Measurements from ENCODE around the gene C1orf21. TPM values are rescaled to one million over a fixed set of nuclear protein-coding genes. Genes with fewer than 3 reads are reported as not detected.
"Not testable (repeated sequence)": the region's sequence is repeated elsewhere in the genome, so short reads cannot be mapped to it uniquely, and the experiment has no call there.

Gene C1orf21, protein sequence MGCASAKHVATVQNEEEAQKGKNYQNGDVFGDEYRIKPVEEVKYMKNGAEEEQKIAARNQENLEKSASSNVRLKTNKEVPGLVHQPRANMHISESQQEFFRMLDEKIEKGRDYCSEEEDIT
- 1.7 TPM for polyA plus RNA-seq

- Mint-ChIP-seq H3K36me3 (no peaks in the 10 kb centered on the region), H3K4me1 (peaks cover 7 to 18% (median 13%) of the 10 kb centered on the region in 3 donors), H3K27ac (peak within 1 kb of the TSS in 1 of 3 donors; percentile 43), H3K4me3 (peak within 1 kb of the TSS; percentile 81 to 90 (median 86)), H3K27me3 (peaks cover 49% of the 10 kb centered on the region), H3K9me3 (peaks cover 0 to 1% (median 0%) of the 10 kb centered on the region in 3 donors)
Observed at GRCh38 chr1:184386312-184387068, at the start of gene C1orf21. C1orf21 (plus strand) TSS chr1:184387029; CDS start chr1:184477510, 90,481 bp downstream.

- not testable (repeated sequence) for H3K9me3 Mint-ChIP-seq, H3K27me3 Mint-ChIP-seq, H3K4me1 Mint-ChIP-seq, H3K4me3 Mint-ChIP-seq, H3K27ac Mint-ChIP-seq, H3K36me3 Mint-ChIP-seq
Observed at GRCh38 chr1:184337865-184338264, 49.0 kb upstream of the C1orf21 start.

DNA sequence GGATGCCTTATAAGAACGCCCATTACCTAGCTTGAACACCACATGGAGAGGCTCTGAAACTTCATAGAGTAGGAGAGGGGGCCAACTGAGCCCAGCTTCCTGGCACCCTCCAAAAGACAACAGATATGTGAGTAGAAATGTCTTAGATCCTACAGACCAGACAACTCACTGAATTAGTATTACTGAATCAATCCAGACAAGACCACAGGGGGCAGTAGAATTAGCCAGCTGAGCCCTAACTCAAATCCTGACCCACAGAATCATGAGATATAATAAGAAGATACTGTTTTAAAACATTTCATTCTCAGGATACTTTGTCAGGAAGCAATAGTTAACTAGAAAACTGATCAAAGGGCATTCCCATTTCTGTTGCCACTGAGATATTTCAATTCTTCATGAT lies 45.8 kb upstream of the C1orf21 start:
- peaks cover 2 to 11% (median 5%) of the 10 kb centered on the region in 3 donors for H3K9me3 Mint-ChIP-seq
- peaks cover 4% of the 10 kb centered on the region for H3K27me3 Mint-ChIP-seq
- no peaks in the 10 kb centered on the region for H3K36me3 Mint-ChIP-seq
- H3K4me3 Mint-ChIP-seq = no peak overlapping the region
- no peaks in the 10 kb centered on the region for H3K4me1 Mint-ChIP-seq
- H3K27ac Mint-ChIP-seq = no peak overlapping the region

DNA sequence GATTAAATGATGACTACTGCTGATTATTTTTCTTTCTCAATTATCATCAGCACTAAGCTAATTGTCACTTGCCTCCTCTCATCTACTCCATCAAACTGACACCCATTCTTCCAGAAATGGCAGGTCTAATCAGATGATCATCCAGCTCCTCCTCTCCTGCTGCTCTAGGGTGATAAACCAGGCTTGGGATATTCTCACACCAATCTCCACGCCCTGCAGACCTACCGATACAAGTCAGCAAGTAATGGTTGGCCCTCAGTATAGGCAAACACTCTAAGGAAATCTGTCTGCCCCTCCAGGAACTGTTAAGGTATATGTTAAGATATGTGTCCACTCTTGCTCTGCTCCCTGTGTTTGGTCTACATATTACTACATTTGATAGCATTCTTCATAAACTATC lies 36.3 kb upstream of the C1orf21 start:
- no peaks in the 10 kb centered on the region for H3K4me1 Mint-ChIP-seq
- no peak overlapping the region for H3K27ac Mint-ChIP-seq
- H3K4me3 Mint-ChIP-seq = no peak overlapping the region
- H3K27me3 Mint-ChIP-seq = peaks cover 5% of the 10 kb centered on the region
- H3K36me3 Mint-ChIP-seq = no peaks in the 10 kb centered on the region
- H3K9me3 Mint-ChIP-seq = no peaks in the 10 kb centered on the region

DNA sequence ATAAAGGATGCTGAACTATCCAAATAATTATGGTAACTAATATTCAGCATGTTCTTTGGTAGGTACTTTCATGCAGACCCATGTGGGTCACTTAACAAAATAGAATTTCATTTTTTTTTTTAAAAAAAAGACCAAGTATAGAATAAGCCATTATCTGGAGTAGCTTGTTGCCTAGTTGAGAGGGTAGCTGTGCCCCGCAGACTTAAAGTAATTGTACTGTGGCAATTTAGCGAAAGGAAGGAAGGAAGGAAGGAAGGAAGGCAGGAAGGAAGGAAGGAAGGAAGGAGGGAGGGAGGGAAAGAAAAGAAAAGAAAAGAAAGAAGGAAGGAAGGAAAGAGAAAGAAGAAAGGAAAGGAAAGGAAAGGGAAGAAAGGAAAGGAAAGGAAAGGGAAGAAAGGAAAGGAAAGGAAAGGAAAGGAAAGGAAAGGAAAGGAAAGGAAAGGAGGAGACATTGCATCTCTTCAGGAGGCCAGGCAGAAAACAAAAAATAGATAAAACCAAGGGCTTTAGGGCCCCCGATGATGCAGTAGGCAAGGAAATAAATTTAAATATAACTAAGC lies 35.3 kb upstream of the C1orf21 start:
- Mint-ChIP-seq H3K4me3 (no peak overlapping the region), H3K36me3 (no peaks in the 10 kb centered on the region), H3K4me1 (no peaks in the 10 kb centered on the region), H3K9me3 (no peaks in the 10 kb centered on the region), H3K27me3 (peaks cover 5% of the 10 kb centered on the region), H3K27ac (no peak overlapping the region)

DNA sequence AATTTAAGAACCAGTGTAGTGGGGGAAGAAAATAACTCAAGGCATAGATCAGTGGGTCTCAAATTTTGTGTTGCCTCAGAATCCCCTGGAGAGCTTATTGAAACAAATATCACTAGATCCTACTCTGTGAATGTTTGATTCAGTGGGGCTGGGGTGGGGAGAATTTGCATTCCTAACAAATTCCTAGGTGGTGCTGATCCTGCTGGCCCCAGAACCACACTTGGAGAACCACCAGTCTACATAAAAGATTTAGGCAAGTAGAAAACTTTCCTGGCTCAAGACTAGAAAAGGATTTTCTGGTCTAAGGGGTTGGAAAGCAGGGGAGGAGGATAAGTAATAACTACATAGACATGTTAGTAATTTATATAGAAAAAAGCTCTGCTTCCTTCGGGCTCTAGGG lies 34.1 kb upstream of the C1orf21 start:
- Mint-ChIP-seq H3K27me3 (peaks cover 3% of the 10 kb centered on the region), H3K9me3 (no peaks in the 10 kb centered on the region), H3K4me1 (no peaks in the 10 kb centered on the region), H3K4me3 (no peak overlapping the region), H3K36me3 (no peaks in the 10 kb centered on the region), H3K27ac (no peak overlapping the region)

- H3K4me3 Mint-ChIP-seq = no peak overlapping the region
- H3K4me1 Mint-ChIP-seq = no peaks in the 10 kb centered on the region
- no peak overlapping the region for H3K27ac Mint-ChIP-seq
- peaks cover 3% of the 10 kb centered on the region for H3K27me3 Mint-ChIP-seq
- no peaks in the 10 kb centered on the region for H3K36me3 Mint-ChIP-seq
- no peaks in the 10 kb centered on the region for H3K9me3 Mint-ChIP-seq
Observed at GRCh38 chr1:184354719-184355118, 32.1 kb upstream of the C1orf21 start.

- Mint-ChIP-seq H3K4me1 (peaks cover 0 to 3% (median 2%) of the 10 kb centered on the region in 3 donors), H3K36me3 (no peaks in the 10 kb centered on the region), H3K27ac (no peak overlapping the region), H3K27me3 (peaks cover 3% of the 10 kb centered on the region), H3K4me3 (no peak overlapping the region), H3K9me3 (no peaks in the 10 kb centered on the region)
Observed at GRCh38 chr1:184356891-184357290, 29.9 kb upstream of the C1orf21 start.

GRCh38 chr1:184358256-184358655 lies 28.6 kb upstream of the C1orf21 start:
- peaks cover 2% of the 10 kb centered on the region for H3K27me3 Mint-ChIP-seq
- H3K4me3 Mint-ChIP-seq = no peak overlapping the region
- H3K27ac Mint-ChIP-seq = no peak overlapping the region
- H3K36me3 Mint-ChIP-seq = no peaks in the 10 kb centered on the region
- no peaks in the 10 kb centered on the region for H3K9me3 Mint-ChIP-seq
- H3K4me1 Mint-ChIP-seq = peaks cover 0 to 3% (median 2%) of the 10 kb centered on the region in 3 donors

DNA sequence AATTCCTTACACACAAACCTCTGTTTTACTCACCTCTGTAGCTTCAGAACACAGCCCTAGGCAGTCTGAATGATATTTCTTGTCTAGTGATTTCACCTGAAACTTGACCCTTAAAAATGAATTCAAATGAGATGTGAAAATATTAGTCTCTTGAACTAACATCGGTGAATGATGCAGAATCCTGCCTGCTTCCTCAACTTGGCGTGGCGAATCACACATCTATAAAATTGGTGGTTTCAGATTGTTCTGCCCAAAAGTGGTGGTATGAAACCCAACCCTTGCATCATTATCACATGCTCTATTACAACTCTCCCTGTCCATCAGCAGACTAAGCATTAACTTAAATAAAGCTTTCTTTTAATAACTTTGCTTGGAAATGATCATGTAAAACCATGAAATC lies 26.9 kb upstream of the C1orf21 start:
- H3K4me1 Mint-ChIP-seq = peaks cover 0 to 3% (median 2%) of the 10 kb centered on the region in 3 donors
- H3K36me3 Mint-ChIP-seq = no peaks in the 10 kb centered on the region
- peaks cover 2% of the 10 kb centered on the region for H3K27me3 Mint-ChIP-seq
- no peaks in the 10 kb centered on the region for H3K9me3 Mint-ChIP-seq
- no peak overlapping the region for H3K27ac Mint-ChIP-seq
- H3K4me3 Mint-ChIP-seq = no peak overlapping the region

DNA sequence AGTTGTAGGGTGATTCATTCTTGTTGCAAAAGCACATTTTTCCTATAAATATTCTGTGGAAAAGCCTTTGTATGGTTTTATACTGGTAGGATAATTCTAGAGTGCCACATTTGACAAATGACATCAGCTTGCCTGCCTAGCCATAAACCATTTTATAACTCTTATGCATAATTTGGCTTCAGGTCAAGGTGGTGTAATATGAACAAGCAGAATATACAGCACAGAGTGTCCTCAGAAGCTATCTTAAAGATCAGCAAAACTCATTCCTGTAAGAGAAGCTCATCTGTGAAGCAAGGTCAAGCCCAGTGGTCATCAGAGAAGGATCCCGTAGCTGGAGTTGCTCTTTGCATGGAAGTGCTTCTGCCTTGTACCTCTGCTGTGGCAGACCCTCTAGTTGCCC lies 24.0 kb upstream of the C1orf21 start:
- peaks cover 5% of the 10 kb centered on the region for H3K27me3 Mint-ChIP-seq

DNA sequence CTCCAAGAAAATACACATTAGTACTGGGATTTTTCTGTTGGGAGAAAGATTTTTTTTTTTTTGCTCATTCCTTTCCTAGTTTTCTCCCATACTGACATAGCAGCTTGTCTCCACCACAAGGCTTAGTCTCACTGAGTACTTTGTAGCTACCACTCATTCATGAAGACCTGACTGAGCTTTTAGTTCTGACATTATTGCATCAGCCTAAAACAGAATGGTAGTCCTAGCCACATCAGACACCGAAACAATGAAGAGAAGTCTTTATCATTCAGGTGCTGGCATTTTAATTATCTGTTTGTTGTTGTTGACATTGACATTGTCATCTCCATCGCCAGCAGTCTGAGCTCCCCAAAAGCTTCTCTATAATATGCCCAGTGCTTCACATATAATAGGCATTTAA lies 21.1 kb upstream of the C1orf21 start:
- Mint-ChIP-seq H3K9me3 (no peaks in the 10 kb centered on the region), H3K4me3 (no peak overlapping the region), H3K36me3 (peaks cover 1% of the 10 kb centered on the region), H3K27ac (no peak overlapping the region), H3K4me1 (no peaks in the 10 kb centered on the region), H3K27me3 (peaks cover 6% of the 10 kb centered on the region)

More for the DNA sequence above, 24.0 kb upstream of the C1orf21 start:
- H3K27ac Mint-ChIP-seq = no peak overlapping the region
- H3K4me3 Mint-ChIP-seq = no peak overlapping the region
- no peaks in the 10 kb centered on the region for H3K36me3 Mint-ChIP-seq
- peaks cover 0 to 3% (median 2%) of the 10 kb centered on the region in 3 donors for H3K4me1 Mint-ChIP-seq
- H3K9me3 Mint-ChIP-seq = no peaks in the 10 kb centered on the region

GRCh38 chr1:184366997-184367396 lies 19.8 kb upstream of the C1orf21 start:
- peaks cover 1% of the 10 kb centered on the region for H3K36me3 Mint-ChIP-seq
- H3K4me1 Mint-ChIP-seq = no peaks in the 10 kb centered on the region
- peaks cover 6% of the 10 kb centered on the region for H3K27me3 Mint-ChIP-seq
- no peaks in the 10 kb centered on the region for H3K9me3 Mint-ChIP-seq
- no peak overlapping the region for H3K4me3 Mint-ChIP-seq
- no peak overlapping the region for H3K27ac Mint-ChIP-seq

DNA sequence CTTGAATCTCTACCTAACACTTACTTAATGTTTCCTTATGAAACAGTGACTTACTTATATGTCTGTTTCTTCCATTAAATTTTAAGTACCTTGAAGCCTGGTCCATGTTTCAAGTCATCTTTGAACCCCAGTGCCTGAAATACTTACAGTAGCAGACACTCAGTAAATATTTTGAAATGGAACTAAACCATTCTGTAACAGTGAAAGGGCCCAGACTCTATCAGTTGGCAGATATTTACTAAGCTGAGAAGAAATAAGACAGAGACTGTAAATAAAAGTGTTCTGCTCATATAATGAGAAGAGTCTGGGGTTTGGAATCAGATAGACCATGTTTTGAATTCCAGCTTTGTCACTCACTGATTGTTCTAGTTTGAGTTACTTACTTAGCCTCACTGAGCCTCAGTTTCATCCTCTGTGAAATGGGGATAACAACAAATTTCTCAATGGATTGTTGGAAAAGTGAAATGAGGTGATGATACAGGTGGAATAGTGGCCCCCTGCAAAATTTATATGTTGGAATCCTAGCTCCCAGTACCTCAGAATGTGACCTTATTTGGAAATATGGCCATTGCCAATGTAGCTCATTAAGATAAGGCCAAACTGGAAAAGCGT lies 19.3 kb upstream of the C1orf21 start:
- Mint-ChIP-seq H3K27me3 (peaks cover 6% of the 10 kb centered on the region), H3K4me1 (no peaks in the 10 kb centered on the region), H3K27ac (no peak overlapping the region), H3K36me3 (peaks cover 1% of the 10 kb centered on the region), H3K4me3 (no peak overlapping the region), H3K9me3 (no peaks in the 10 kb centered on the region)

DNA sequence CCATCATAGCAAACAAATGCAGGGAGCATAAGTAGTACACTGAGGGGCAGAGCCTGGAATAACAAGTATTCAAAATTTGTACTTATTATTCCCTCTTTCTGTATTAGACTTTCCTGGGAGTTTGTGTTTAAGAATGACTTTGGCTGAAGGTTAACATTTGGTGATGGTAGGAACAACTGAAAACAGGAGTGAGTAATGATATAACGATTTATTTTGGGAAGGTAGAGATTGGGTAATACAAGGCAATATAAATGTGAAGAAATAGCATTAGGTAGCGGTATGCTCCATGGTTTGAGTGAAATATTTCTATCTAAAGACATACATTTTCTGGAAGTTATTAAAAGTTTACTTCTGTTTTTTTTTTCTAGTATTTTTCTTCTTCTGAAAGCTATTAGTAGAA lies 18.5 kb upstream of the C1orf21 start:
- no peaks in the 10 kb centered on the region for H3K9me3 Mint-ChIP-seq
- no peak overlapping the region for H3K4me3 Mint-ChIP-seq
- no peak overlapping the region for H3K27ac Mint-ChIP-seq
- peaks cover 1% of the 10 kb centered on the region for H3K36me3 Mint-ChIP-seq
- H3K27me3 Mint-ChIP-seq = peaks cover 6% of the 10 kb centered on the region
- H3K4me1 Mint-ChIP-seq = no peaks in the 10 kb centered on the region

Measured in IgD-negative memory B cell (primary cell).